K562 (cell line): ENCODE results near the gene OR2Y1. TPM values are rescaled to one million over a fixed set of nuclear protein-coding genes. Genes with fewer than 3 reads are reported as not detected.

ENCODE experiments used
- ATAC-seq: fragments of 200-7000 bp; cut with Tn5 transposase; 3 replicates; pipeline ENCODE4 v1.9.1; 2020; ENCODE audit warnings: moderate library complexity
- BruUV-seq: library from RNA; stranded (reverse); fragments of 400-500 nt; replicated peaks from 2 replicates; lab custom pipeline; 2021; lab: Mats Ljungman, UMichigan
- CTCF ChIA-PET: fragments of 300-600 bp; formaldehyde crosslinking; extraction: SDS; loops from one replicate; lab custom pipeline; 2021; ENCODE audit warnings: low intra/inter-chr PET ratio; lab: Yijun Ruan, JAX
- POLR2A ChIA-PET: fragments of 300-600, 350-650 bp; sonication (Branson Sonifier 250); formaldehyde crosslinking; extraction: SDS; loops from one replicate; lab custom pipeline; 2021; ENCODE audit warnings: antibody characterized with exemption, inconsistent platforms; lab: Yijun Ruan, JAX
- DNase-seq, 4 experiments: peaks; one replicate each; pipeline versions ENCODE4 v3.0.0 to v3.0.0-alpha.2; 2011 to 2018; ENCODE audit warnings: low spot score in 3 of 4, mixed read lengths in 3 of 4; ENCODE audit errors: extremely low read depth in 1 of 4
- FAIRE-seq: peaks from 2 replicates; lab custom pipeline; 2011; peaks lifted over from hg19 to GRCh38; lab: Jason Lieb, UNC
- H2AFZ ChIP-seq: 2 replicates; pipeline ENCODE4 v1.6.0; 2011; ENCODE audit warnings: low read depth, low read length, control low read depth, inconsistent platforms
- H3K27ac ChIP-seq: fragments of 200-600 bp; 3 replicates; pipeline ENCODE4 v1.8.0; 2011; ENCODE audit warnings: low read depth, mild to moderate bottlenecking, control low read depth, inconsistent platforms, low read length, moderate library complexity, mixed read lengths; ENCODE audit errors: extremely low read depth
- H3K27me3 ChIP-seq, 2 experiments: fragments of 300-600 bp in 1 of 2; 2 replicates in 1 of 2; 3 replicates in 1 of 2; pipeline versions ENCODE4 v1.6.0 to v1.8.0; 2011; ENCODE audit warnings: inconsistent platforms in 2 of 2, low read length in 2 of 2, mild to moderate bottlenecking in 1 of 2, mixed read lengths in 1 of 2, moderate library complexity in 1 of 2; ENCODE audit not compliant: control insufficient read depth in 2 of 2, insufficient read depth in 2 of 2
- H3K36me3 ChIP-seq: fragments of 300-600 bp; 3 replicates; pipeline ENCODE4 v1.8.0; 2011; ENCODE audit warnings: mild to moderate bottlenecking, low read length, inconsistent platforms; ENCODE audit not compliant: control insufficient read depth, insufficient read depth
- H3K4me1 ChIP-seq, 2 experiments: fragments of 200-600 bp in 1 of 2; replicated peaks in 1 of 2; 2 replicates in 1 of 2; 3 replicates in 1 of 2; pipeline versions ENCODE4 v1.5.1 to v1.8.0; 2011; ENCODE audit warnings: inconsistent platforms in 2 of 2, low read length in 2 of 2, mild to moderate bottlenecking in 1 of 2, mixed read lengths in 1 of 2, moderate library complexity in 1 of 2; ENCODE audit not compliant: control insufficient read depth in 2 of 2, insufficient read depth in 2 of 2
- H3K4me2 ChIP-seq: 2 replicates; pipeline ENCODE4 v1.6.1; 2011; ENCODE audit warnings: low read length, control low read depth, inconsistent platforms, mixed read lengths; ENCODE audit not compliant: insufficient read depth
- H3K4me3 ChIP-seq: fragments of 200-600 bp; sonication (generic), shearing (Covaris generic); 2 replicates; pipeline ENCODE4 v1.5.1; 2016; ENCODE audit warnings: control low read depth, inconsistent platforms
- H3K79me2 ChIP-seq: fragments of 200-600 bp; 3 replicates; pipeline ENCODE4 v1.8.0; 2011; ENCODE audit warnings: low read length, inconsistent platforms; ENCODE audit not compliant: control insufficient read depth, insufficient read depth
- H3K9ac ChIP-seq, 2 experiments: 2 replicates each; pipeline versions ENCODE4 v1.6.0 to v1.6.1; 2011; ENCODE audit warnings: low read depth in 2 of 2, low read length in 2 of 2, control low read depth in 1 of 2, inconsistent platforms in 1 of 2, mild to moderate bottlenecking in 1 of 2, mixed read lengths in 1 of 2; ENCODE audit not compliant: insufficient read depth in 1 of 2
- H3K9me1 ChIP-seq: one replicate; pipeline ENCODE4 v1.6.0; 2011; ENCODE audit warnings: inconsistent platforms, mild to moderate bottlenecking, low read length, moderate library complexity; ENCODE audit not compliant: control insufficient read depth, insufficient read depth
- H3K9me3 ChIP-seq: replicated peaks from 2 replicates; pipeline ENCODE4 v1.5.1; 2011; ENCODE audit warnings: low read depth, low read length, inconsistent platforms; ENCODE audit not compliant: control insufficient read depth, insufficient read depth
- H4K20me1 ChIP-seq: replicated peaks from 2 replicates; pipeline ENCODE4 v1.6.1; 2011; ENCODE audit warnings: low read length, inconsistent platforms, mixed read lengths; ENCODE audit not compliant: control insufficient read depth, insufficient read depth
- CLOCK ChIP-seq: fragments of 250-450 bp; sonication (Bioruptor Pico); IDR thresholded peaks from 2 replicates; pipeline ENCODE4 v1.4.0; 2020; ENCODE audit warnings: mild to moderate bottlenecking, moderate library complexity, borderline replicate concordance
- EGR1 ChIP-seq: fragments of 450-650 bp; conservative IDR thresholded peaks from 2 replicates; pipeline ENCODE4 v1.6.1; 2017; ENCODE audit warnings: mild to moderate bottlenecking
- KDM1A ChIP-seq, 2 experiments: fragments of 450-650 bp; IDR thresholded peaks; 2 replicates each; pipeline ENCODE4 v1.6.1; 2016; ENCODE audit warnings: mild to moderate bottlenecking in 2 of 2
- SMAD4 ChIP-seq: fragments of 250-450 bp; sonication (Bioruptor Pico); conservative IDR thresholded peaks from 2 replicates; pipeline ENCODE4 v1.8.0; 2021; ENCODE audit warnings: inconsistent platforms, mild to moderate bottlenecking, moderate library complexity
- SNIP1 ChIP-seq: fragments of 450-650 bp; IDR thresholded peaks from 2 replicates; pipeline ENCODE4 v1.7.1; 2017; ENCODE audit warnings: low read depth, mild to moderate bottlenecking
- TAF7 ChIP-seq: fragments of 450-650 bp; IDR thresholded peaks from 2 replicates; pipeline ENCODE4 v1.6.1; 2016; ENCODE audit warnings: missing genetic modification characterization, missing compliant biosample characterization
- ZHX1 ChIP-seq: fragments of 150-350 bp; conservative IDR thresholded peaks from 2 replicates; pipeline ENCODE4 v1.6.1; 2014; ENCODE audit warnings: low read length
- ZNF511 ChIP-seq: sonication (generic); formaldehyde crosslinking; IDR thresholded peaks from 2 replicates; pipeline ENCODE4 v1.8.0; 2022; ENCODE audit warnings: mild to moderate bottlenecking, missing genetic modification reagents
- ZNF764 ChIP-seq: fragments of 250-450 bp; sonication (Bioruptor Pico); IDR thresholded peaks from 2 replicates; pipeline ENCODE4 v1.4.0; 2020; ENCODE audit warnings: low read depth, mild to moderate bottlenecking, moderate library complexity
- WGBS: fragments of 100-300 bp; shearing (Covaris generic); methylation state at CpG from one replicate; pipeline ENCODE4 v1.1.6; 2016; ENCODE audit warnings: low coverage, mixed read lengths; ENCODE audit not compliant: insufficient coverage; ENCODE audit errors: missing lambda C conversion rate; 5-methylcytosine and 5-hydroxymethylcytosine counted together
- in situ Hi-C: fragments of 300-500 bp; cut with MboI; formaldehyde crosslinking; loops from 4 replicates; pipeline ENCODE4 v1.15.0; 2018; ENCODE audit warnings: inconsistent platforms, mixed read lengths
- intact Hi-C: fragments of 100-400 bp; cut with micrococcal nuclease; formaldehyde crosslinking; loops from 2 replicates; pipeline ENCODE4 v1.14.2; 2022
- polyA plus RNA-seq, 8 experiments: library from polyadenylated mRNA; depleted of rRNA in 4 of 8; stranded (reverse) in 5 of 8; unstranded in 3 of 8; fragments of >200 nt; fragmentation: Nextera tagmentation in 2 of 8; fragmentation: Illumina TruSeq in 1 of 8; extraction: Ambion mirVana in 2 of 8; extraction: Trizol in 1 of 8; gene quantifications; 2 replicates each; pipeline versions ENCODE4 v1.2.1 to v1.2.3, GENCODE V29; 2011 to 2014; ENCODE audit warnings: inconsistent platforms in 1 of 8, missing spikeins in 1 of 8
- total RNA-seq, 7 experiments: library from RNA; depleted of rRNA in 6 of 7; stranded (reverse); fragments of >200 nt in 6 of 7; fragmentation: Illumina TruSeq in 2 of 7; extraction: Trizol in 2 of 7; gene quantifications; 2 replicates each; pipeline versions ENCODE4 v1.2.1 to v1.2.3, GENCODE V29; 2011 to 2021; ENCODE audit warnings: low replicate concordance in 1 of 7
- TF ChIP-seq, protein P1 (sequence below): fragments of 450-650 bp; IDR thresholded peaks from 2 replicates; pipeline ENCODE4 v1.6.1; 2018; ENCODE audit warnings: mild to moderate bottlenecking, low read depth; ENCODE audit not compliant: partially characterized antibody

The OR2Y1 gene
- total and polyA plus RNA-seq, 9 of the 15 experiments (the other 6 are each of a cell fraction or from before 2014, with no cell fraction given) = not detected

- no TSS peak for BruUV-seq
- no peak for ATAC-seq
Observed at GRCh38 chr5:180775624-180776023, 35.8 kb upstream of the OR2Y1 start.

More at GRCh38 chr5:180775624-180776023, 35.8 kb upstream of the OR2Y1 start:
- Histone ChIP-seq H3K9me3 (peaks cover 5% of the 10 kb centered on the region; the same call in 1 of the 2 replicates), H3K79me2 (no peaks in the 10 kb centered on the region), H3K27me3 (no peaks in the 10 kb centered on the region), H3K9ac (no peak overlapping the region), H3K9me1 (no peaks in the 10 kb centered on the region), H3K27ac (no peak overlapping the region), H3K36me3 (no peaks in the 10 kb centered on the region), H3K4me2 (no peak overlapping the region), H3K4me1 (peaks cover 4 to 15% of the 10 kb centered on the region in 2 experiments; a peak in 3 of 5 replicates), H3K4me3 (no peak overlapping the region), H2AFZ (0 out of 2 replicates have a peak overlapping the region, but pooled peaks have one; percentile 23), H4K20me1 (no peaks in the 10 kb centered on the region)
- in situ Hi-C loops (no loop called here), intact Hi-C loops (no loop called here)
- ChIA-PET POLR2A (no interaction called here), CTCF (no interaction called here)
- no peak for TF ChIP-seq ZNF764 (CRISPR knock-in tag)
- TF ChIP-seq CLOCK (CRISPR knock-in tag) = no peak
- TF ChIP-seq ZNF511 (CRISPR knock-in tag) = no peak
- TF ChIP-seq KDM1A (IDR thresholded peaks at IDR 0.05) = no peak
- TF ChIP-seq SMAD4 (CRISPR knock-in tag) = no peak
- no peak for TF ChIP-seq EGR1
- TF ChIP-seq, protein P1, sequence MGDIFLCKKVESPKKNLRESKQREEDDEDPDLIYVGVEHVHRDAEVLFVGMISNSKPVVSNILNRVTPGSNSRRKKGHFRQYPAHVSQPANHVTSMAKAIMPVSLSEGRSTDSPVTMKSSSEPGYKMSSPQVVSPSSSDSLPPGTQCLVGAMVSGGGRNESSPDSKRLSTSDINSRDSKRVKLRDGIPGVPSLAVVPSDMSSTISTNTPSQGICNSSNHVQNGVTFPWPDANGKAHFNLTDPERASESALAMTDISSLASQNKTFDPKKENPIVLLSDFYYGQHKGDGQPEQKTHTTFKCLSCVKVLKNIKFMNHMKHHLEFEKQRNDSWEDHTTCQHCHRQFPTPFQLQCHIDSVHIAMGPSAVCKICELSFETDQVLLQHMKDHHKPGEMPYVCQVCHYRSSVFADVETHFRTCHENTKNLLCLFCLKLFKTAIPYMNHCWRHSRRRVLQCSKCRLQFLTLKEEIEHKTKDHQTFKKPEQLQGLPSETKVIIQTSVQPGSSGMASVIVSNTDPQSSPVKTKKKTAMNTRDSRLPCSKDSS = no peak
- no peak for TF ChIP-seq SNIP1
- no peak for TF ChIP-seq TAF7
- TF ChIP-seq ZHX1 = no peak
- DNase-seq (no peak), FAIRE-seq (no peak)
- WGBS = 21% methylated on average over 6 of the region's 7 CpGs
